OCI-LY1 (cell line): Measurements from ENCODE around the gene DGKG.

ENCODE experiments used
- H2AFZ ChIP-seq: fragments of 200-600 bp; sonication (generic), shearing (Covaris generic); 2 replicates; pipeline ENCODE4 v1.6.0; 2014; ENCODE audit warnings: antibody characterized with exemption, mild to moderate bottlenecking, low read length
- H3F3A ChIP-seq: fragments of 200-600 bp; sonication (generic), shearing (Covaris generic); 2 replicates; pipeline ENCODE4 v1.6.0; 2014; ENCODE audit warnings: mild to moderate bottlenecking, antibody characterized with exemption, low read length, moderate library complexity; ENCODE audit not compliant: insufficient read depth
- H3K27ac ChIP-seq: fragments of 200-600 bp; sonication (generic); 2 replicates; pipeline ENCODE4 v1.5.1; 2014; ENCODE audit warnings: low read length, mixed run types, mild to moderate bottlenecking, low read depth; ENCODE audit not compliant: poor library complexity, severe bottlenecking
- H3K27me3 ChIP-seq: fragments of 200-600 bp; sonication (generic); 2 replicates; pipeline ENCODE4 v1.6.0; 2014; ENCODE audit warnings: antibody characterized with exemption, mild to moderate bottlenecking, low read length, moderate library complexity; ENCODE audit not compliant: insufficient read depth
- H3K36me3 ChIP-seq: fragments of 200-600 bp; sonication (generic); 2 replicates; pipeline ENCODE4 v1.6.1; 2014; ENCODE audit warnings: mild to moderate bottlenecking, antibody characterized with exemption, low read length, moderate library complexity, mixed read lengths; ENCODE audit not compliant: insufficient read depth
- H3K4me1 ChIP-seq: fragments of 200-600 bp; sonication (generic); 2 replicates; pipeline ENCODE4 v1.5.1; 2014; ENCODE audit warnings: mild to moderate bottlenecking, low read length, moderate library complexity; ENCODE audit not compliant: insufficient read depth, severe bottlenecking
- H3K4me2 ChIP-seq: fragments of 200-600 bp; sonication (generic), shearing (Covaris generic); 2 replicates; pipeline ENCODE4 v1.6.1; 2014; ENCODE audit warnings: low read length
- H3K4me3 ChIP-seq: fragments of 200-600 bp; sonication (generic); 2 replicates; pipeline ENCODE4 v1.5.1; 2014; ENCODE audit warnings: low read length, low read depth, mild to moderate bottlenecking, mixed read lengths; ENCODE audit not compliant: poor library complexity, severe bottlenecking
- H3K79me2 ChIP-seq: fragments of 200-600 bp; shearing (Covaris generic); 2 replicates; pipeline ENCODE4 v1.6.1; 2016; ENCODE audit warnings: mixed run types, low read length, mixed read lengths; ENCODE audit not compliant: insufficient read depth
- H3K9ac ChIP-seq: fragments of 200-600 bp; sonication (generic), shearing (Covaris generic); 2 replicates; pipeline ENCODE4 v1.6.1; 2014; ENCODE audit warnings: mild to moderate bottlenecking, low read length, mixed read lengths
- H3K9me2 ChIP-seq: fragments of 200-600 bp; sonication (generic), shearing (Covaris generic); 2 replicates; pipeline ENCODE4 v1.6.1; 2014; ENCODE audit warnings: low read depth, mild to moderate bottlenecking, low read length, mixed read lengths
- H3K9me3 ChIP-seq: fragments of 200-600 bp; shearing (Covaris generic); 2 replicates; pipeline ENCODE4 v1.6.1; 2014; ENCODE audit warnings: low read length, mixed read lengths
- H4K20me1 ChIP-seq: fragments of 200-600 bp; sonication (generic), shearing (Covaris generic); 2 replicates; pipeline ENCODE4 v1.6.0; 2016; ENCODE audit warnings: mild to moderate bottlenecking, low read length; ENCODE audit not compliant: insufficient read depth
- CTCF ChIP-seq: fragments of 200-600 bp; sonication (generic), shearing (Covaris generic); IDR thresholded peaks from 2 replicates; pipeline ENCODE4 v1.5.1; 2017; ENCODE audit warnings: mild to moderate bottlenecking, antibody characterized with exemption, low read length, moderate library complexity, mixed read lengths
- EZH2 ChIP-seq: fragments of 200-600 bp; sonication (generic), shearing (Covaris generic); IDR thresholded peaks from 2 replicates; pipeline ENCODE4 v1.8.0; 2017; ENCODE audit warnings: borderline replicate concordance, mixed run types, mild to moderate bottlenecking, antibody characterized with exemption, low read length, moderate library complexity, mixed read lengths

DGKG gene

GRCh38 chr3:186264608-186265400 is 97.2 kb downstream of the DGKG start:
- no peaks in the 10 kb centered on the region for H3K9me3 ChIP-seq
- H3K4me3 ChIP-seq: no peak overlapping the region
- H3K9me2 ChIP-seq: no peaks in the 10 kb centered on the region
- peaks cover 1% of the 10 kb centered on the region for H3K4me1 ChIP-seq
- no peak overlapping the region for H2AFZ ChIP-seq
- H3F3A ChIP-seq: no peaks in the 10 kb centered on the region
- no peaks in the 10 kb centered on the region for H3K36me3 ChIP-seq
- no peaks in the 10 kb centered on the region for H4K20me1 ChIP-seq
- H3K79me2 ChIP-seq: no peaks in the 10 kb centered on the region
- H3K9ac ChIP-seq: no peak overlapping the region
- TF ChIP-seq EZH2 (no peak), CTCF (no peak)
- no peak overlapping the region for H3K4me2 ChIP-seq
- H3K27ac ChIP-seq: no peak overlapping the region
- peaks cover 12% of the 10 kb centered on the region; the same call in 1 of the 2 replicates for H3K27me3 ChIP-seq

- no peaks in the 10 kb centered on the region for H3K9me3 ChIP-seq
- H3K27ac ChIP-seq: no peak overlapping the region
- no peaks in the 10 kb centered on the region for H3F3A ChIP-seq
- H3K9ac ChIP-seq: no peak overlapping the region
- no peak overlapping the region for H3K4me3 ChIP-seq
- H4K20me1 ChIP-seq: no peaks in the 10 kb centered on the region
- no peaks in the 10 kb centered on the region for H3K36me3 ChIP-seq
- no peaks in the 10 kb centered on the region for H3K79me2 ChIP-seq
- peaks cover 12% of the 10 kb centered on the region; the same call in 1 of the 2 replicates for H3K27me3 ChIP-seq
- H3K4me1 ChIP-seq: peaks cover 13% of the 10 kb centered on the region
- H3K4me2 ChIP-seq: peak overlapping the region; percentile 7; the same call in 1 of the 2 replicates
- TF ChIP-seq EZH2: no peak
- TF ChIP-seq CTCF: peak; percentile 71
- H2AFZ ChIP-seq: no peak overlapping the region
- no peaks in the 10 kb centered on the region for H3K9me2 ChIP-seq
Measured at GRCh38 chr3:186261638-186262037, 100.4 kb downstream of the DGKG start.

GRCh38 chr3:186260726-186261125 is 101.3 kb downstream of the DGKG start:
- Histone ChIP-seq H3K9me3 (no peaks in the 10 kb centered on the region), H3K4me3 (no peak overlapping the region), H3K79me2 (no peaks in the 10 kb centered on the region), H3K4me1 (peaks cover 18% of the 10 kb centered on the region), H4K20me1 (no peaks in the 10 kb centered on the region), H3K9me2 (no peaks in the 10 kb centered on the region), H3K27ac (no peak overlapping the region), H3F3A (no peaks in the 10 kb centered on the region), H3K4me2 (no peak overlapping the region), H2AFZ (no peak overlapping the region), H3K27me3 (peaks cover 10% of the 10 kb centered on the region; the same call in 1 of the 2 replicates), H3K9ac (no peak overlapping the region), H3K36me3 (no peaks in the 10 kb centered on the region)
- TF ChIP-seq EZH2 (no peak), CTCF (no peak)
